SK-N-SH treated with all-trans-retinoic acid at 6 μM for 48 hours (cell line): ENCODE results near the gene CLEC16A.

ENCODE experiments used
- ATAC-seq: fragments of 200-7000 bp; cut with Tn5 transposase; 3 replicates; pipeline ENCODE4 v1.9.1; 2020; ENCODE audit warnings: mild to moderate bottlenecking, moderate library complexity
- ARNTL ChIP-seq: fragments of 450-650 bp; formaldehyde crosslinking; IDR thresholded peaks from 2 replicates; pipeline ENCODE4 v1.5.0; 2020; ENCODE audit warnings: low read depth, mild to moderate bottlenecking, moderate library complexity, borderline replicate concordance
- BACH2 ChIP-seq: fragments of 250-450 bp; sonication (Bioruptor Pico); IDR thresholded peaks from 2 replicates; pipeline ENCODE4 v1.9.0; 2021; ENCODE audit warnings: mild to moderate bottlenecking, borderline replicate concordance
- CSDC2 ChIP-seq: fragments of 250-450 bp; sonication (Bioruptor Pico); IDR thresholded peaks from 2 replicates; pipeline ENCODE4 v1.5.0; 2020; ENCODE audit warnings: mild to moderate bottlenecking, moderate library complexity
- ESRRG ChIP-seq: fragments of 250-450 bp; sonication (Bioruptor Pico); IDR thresholded peaks from 2 replicates; pipeline ENCODE4 v1.6.1; 2021; ENCODE audit warnings: mild to moderate bottlenecking
- GLIS3 ChIP-seq: fragments of 250-450 bp; sonication (Bioruptor Pico); IDR thresholded peaks from 2 replicates; pipeline ENCODE4 v1.5.0; 2020; ENCODE audit warnings: mild to moderate bottlenecking, moderate library complexity
- OSR1 ChIP-seq: fragments of 250-450 bp; sonication (Bioruptor Pico); IDR thresholded peaks from 2 replicates; pipeline ENCODE4 v1.8.0; 2022; ENCODE audit warnings: moderate library complexity, mild to moderate bottlenecking, inconsistent platforms
- RARB ChIP-seq: fragments of 250-450 bp; sonication (Bioruptor Pico); IDR thresholded peaks from 2 replicates; pipeline ENCODE4 v1.8.0; 2021; ENCODE audit warnings: mild to moderate bottlenecking, moderate library complexity
- SNAI2 ChIP-seq: fragments of 250-450 bp; sonication (Bioruptor Pico); IDR thresholded peaks from 2 replicates; pipeline ENCODE4 v1.5.0; 2020; ENCODE audit warnings: mild to moderate bottlenecking, moderate library complexity
- TCF4 ChIP-seq: fragments of 250-450 bp; sonication (Bioruptor Pico); IDR thresholded peaks from 2 replicates; pipeline ENCODE4 v1.8.0; 2021; ENCODE audit warnings: mild to moderate bottlenecking, moderate library complexity, borderline replicate concordance
- TOX ChIP-seq: fragments of 250-450 bp; sonication (Bioruptor Pico); IDR thresholded peaks from 2 replicates; pipeline ENCODE4 v1.8.0; 2021; ENCODE audit warnings: mild to moderate bottlenecking, moderate library complexity, borderline replicate concordance
- ZFP3 ChIP-seq: fragments of 250-450 bp; sonication (Bioruptor Pico); IDR thresholded peaks from 2 replicates; pipeline ENCODE4 v1.5.0; 2020; ENCODE audit warnings: mild to moderate bottlenecking, moderate library complexity
- ZFP30 ChIP-seq: fragments of 450-650 bp; formaldehyde crosslinking; IDR thresholded peaks from 2 replicates; pipeline ENCODE4 v1.5.0; 2022; ENCODE audit warnings: mild to moderate bottlenecking, moderate library complexity
- ZNF565 ChIP-seq: fragments of 450-650 bp; formaldehyde crosslinking; conservative IDR thresholded peaks from 2 replicates; pipeline ENCODE4 v1.5.0; 2020; ENCODE audit warnings: low read depth, mild to moderate bottlenecking, moderate library complexity
- ZNF70 ChIP-seq: fragments of 450-650 bp; formaldehyde crosslinking; IDR thresholded peaks from 2 replicates; pipeline ENCODE4 v1.5.0; 2020; ENCODE audit warnings: mild to moderate bottlenecking, moderate library complexity
- ZNF8 ChIP-seq: fragments of 450-650 bp; formaldehyde crosslinking; IDR thresholded peaks from 2 replicates; pipeline ENCODE4 v1.5.0; 2020; ENCODE audit warnings: mild to moderate bottlenecking, moderate library complexity
- TF ChIP-seq, protein P1 (sequence below): fragments of 250-450 bp; sonication (Bioruptor Pico); IDR thresholded peaks from 2 replicates; pipeline ENCODE4 v1.8.0; 2020; ENCODE audit warnings: mild to moderate bottlenecking, moderate library complexity, borderline replicate concordance
- TF ChIP-seq, protein P2 (sequence below): fragments of 250-450 bp; sonication (Bioruptor Pico); IDR thresholded peaks from 2 replicates; pipeline ENCODE4 v1.8.0; 2021; ENCODE audit warnings: low read depth, mild to moderate bottlenecking, moderate library complexity, borderline replicate concordance
- TF ChIP-seq, protein P3 (sequence below): fragments of 250-450 bp; sonication (Bioruptor Pico); IDR thresholded peaks from 2 replicates; pipeline ENCODE4 v1.5.0; 2020; ENCODE audit warnings: mild to moderate bottlenecking, moderate library complexity
- TF ChIP-seq, protein P4 (sequence below): fragments of 250-450 bp; sonication (Bioruptor Pico); IDR thresholded peaks from 2 replicates; pipeline ENCODE4 v1.5.1; 2021; ENCODE audit warnings: mild to moderate bottlenecking, moderate library complexity
- TF ChIP-seq, protein P5 (sequence below): fragments of 250-450 bp; sonication (Bioruptor Pico); IDR thresholded peaks from 2 replicates; pipeline ENCODE4 v1.5.1; 2020; ENCODE audit warnings: low read depth, mild to moderate bottlenecking, moderate library complexity

Gene CLEC16A

DNA sequence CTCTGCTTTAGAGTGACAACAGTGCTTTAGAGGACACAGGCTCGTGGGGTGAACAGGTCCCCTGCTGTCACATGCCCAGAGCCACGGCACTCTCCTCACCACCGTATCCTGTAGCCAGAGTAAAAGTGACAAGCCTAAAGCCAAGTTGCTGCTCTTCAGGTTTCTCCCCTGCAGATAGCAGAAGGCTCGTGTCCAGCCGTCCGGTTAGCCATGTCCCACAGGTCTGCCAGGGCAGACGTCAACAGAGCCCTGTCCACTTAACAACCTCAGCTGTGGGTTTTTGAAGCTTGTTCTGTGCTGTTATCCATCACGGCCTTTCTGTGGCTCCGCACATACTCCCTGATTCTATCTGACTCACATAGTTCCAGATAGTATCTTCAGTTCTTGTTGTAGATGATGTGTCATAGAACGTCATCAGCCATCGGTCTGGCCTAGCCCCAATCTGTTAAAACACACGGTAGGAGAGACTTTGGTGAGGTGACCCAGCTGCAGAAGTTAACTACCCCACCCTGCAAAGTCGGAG is 211.0 kb downstream of the CLEC16A start:
- TF ChIP-seq ZNF70, result no peak
- ATAC-seq, result peak; percentile 94

DNA sequence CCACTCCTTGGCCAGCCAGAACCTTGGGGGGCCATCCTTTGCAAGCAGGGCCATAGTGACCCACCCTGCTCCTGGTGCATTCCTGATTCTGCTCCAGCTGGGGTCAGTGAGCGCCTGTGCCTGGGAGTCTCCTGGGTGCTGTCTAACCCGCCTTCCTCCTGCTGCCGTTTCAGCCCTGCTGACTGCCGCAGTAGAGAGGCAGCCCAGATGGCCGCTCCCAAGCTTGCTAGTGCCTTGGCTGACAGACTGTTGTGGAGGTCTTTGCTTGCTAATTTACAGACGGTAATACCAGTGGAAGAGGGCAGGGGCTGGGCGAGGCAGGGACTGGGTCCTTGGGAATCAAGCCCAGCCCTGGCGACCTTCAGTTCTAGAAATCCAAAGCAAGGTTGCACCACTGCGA is 212.0 kb downstream of the CLEC16A start:
- TF ChIP-seq CSDC2 (CRISPR knock-in tag) (no peak), ZNF8 (CRISPR knock-in tag) (no peak)
- TF ChIP-seq, all 23 proteins: peak for 0
- ATAC-seq, result no peak

DNA sequence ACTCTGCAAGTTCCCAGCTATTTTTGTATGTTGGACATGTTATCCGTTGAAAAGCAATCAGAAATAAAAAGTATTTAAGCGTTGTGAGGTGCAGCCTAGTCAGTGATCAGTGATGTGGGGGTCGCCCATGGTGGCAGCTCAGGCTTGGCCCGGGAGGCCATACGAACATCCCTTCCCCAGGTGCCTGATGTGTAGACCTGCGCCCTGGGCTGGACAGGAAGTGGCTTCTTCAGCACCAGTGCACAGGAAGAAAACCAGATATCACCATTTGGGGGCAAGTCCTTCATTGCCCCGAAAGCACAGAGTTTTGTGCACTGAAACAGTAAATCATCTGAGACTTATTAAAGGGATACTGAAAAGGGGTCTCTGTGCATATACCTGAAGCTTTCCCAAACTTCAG is 212.8 kb downstream of the CLEC16A start:
- TF ChIP-seq CSDC2 (CRISPR knock-in tag) (no peak), SNAI2 (CRISPR knock-in tag) (no peak), OSR1 (no peak), BACH2 (CRISPR knock-in tag) (no peak), TOX (CRISPR knock-in tag) (no peak), ZFP30 (no peak), ESRRG (CRISPR knock-in tag) (no peak), ZFP3 (CRISPR knock-in tag) (no peak), ARNTL (CRISPR knock-in tag) (no peak), RARB (no peak), TCF4 (CRISPR knock-in tag) (no peak)
- TF ChIP-seq, protein P1, sequence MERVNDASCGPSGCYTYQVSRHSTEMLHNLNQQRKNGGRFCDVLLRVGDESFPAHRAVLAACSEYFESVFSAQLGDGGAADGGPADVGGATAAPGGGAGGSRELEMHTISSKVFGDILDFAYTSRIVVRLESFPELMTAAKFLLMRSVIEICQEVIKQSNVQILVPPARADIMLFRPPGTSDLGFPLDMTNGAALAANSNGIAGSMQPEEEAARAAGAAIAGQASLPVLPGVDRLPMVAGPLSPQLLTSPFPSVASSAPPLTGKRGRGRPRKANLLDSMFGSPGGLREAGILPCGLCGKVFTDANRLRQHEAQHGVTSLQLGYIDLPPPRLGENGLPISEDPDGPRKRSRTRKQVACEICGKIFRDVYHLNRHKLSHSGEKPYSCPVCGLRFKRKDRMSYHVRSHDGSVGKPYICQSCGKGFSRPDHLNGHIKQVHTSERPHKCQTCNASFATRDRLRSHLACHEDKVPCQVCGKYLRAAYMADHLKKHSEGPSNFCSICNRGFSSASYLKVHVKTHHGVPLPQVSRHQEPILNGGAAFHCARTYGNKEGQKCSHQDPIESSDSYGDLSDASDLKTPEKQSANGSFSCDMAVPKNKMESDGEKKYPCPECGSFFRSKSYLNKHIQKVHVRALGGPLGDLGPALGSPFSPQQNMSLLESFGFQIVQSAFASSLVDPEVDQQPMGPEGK (CRISPR knock-in tag), result no peak
- TF ChIP-seq, protein P2, sequence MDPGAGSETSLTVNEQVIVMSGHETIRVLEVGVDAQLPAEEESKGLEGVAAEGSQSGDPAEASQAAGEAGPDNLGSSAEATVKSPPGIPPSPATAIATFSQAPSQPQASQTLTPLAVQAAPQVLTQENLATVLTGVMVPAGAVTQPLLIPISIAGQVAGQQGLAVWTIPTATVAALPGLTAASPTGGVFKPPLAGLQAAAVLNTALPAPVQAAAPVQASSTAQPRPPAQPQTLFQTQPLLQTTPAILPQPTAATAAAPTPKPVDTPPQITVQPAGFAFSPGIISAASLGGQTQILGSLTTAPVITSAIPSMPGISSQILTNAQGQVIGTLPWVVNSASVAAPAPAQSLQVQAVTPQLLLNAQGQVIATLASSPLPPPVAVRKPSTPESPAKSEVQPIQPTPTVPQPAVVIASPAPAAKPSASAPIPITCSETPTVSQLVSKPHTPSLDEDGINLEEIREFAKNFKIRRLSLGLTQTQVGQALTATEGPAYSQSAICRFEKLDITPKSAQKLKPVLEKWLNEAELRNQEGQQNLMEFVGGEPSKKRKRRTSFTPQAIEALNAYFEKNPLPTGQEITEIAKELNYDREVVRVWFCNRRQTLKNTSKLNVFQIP (CRISPR knock-in tag), result no peak
- TF ChIP-seq, protein P3, sequence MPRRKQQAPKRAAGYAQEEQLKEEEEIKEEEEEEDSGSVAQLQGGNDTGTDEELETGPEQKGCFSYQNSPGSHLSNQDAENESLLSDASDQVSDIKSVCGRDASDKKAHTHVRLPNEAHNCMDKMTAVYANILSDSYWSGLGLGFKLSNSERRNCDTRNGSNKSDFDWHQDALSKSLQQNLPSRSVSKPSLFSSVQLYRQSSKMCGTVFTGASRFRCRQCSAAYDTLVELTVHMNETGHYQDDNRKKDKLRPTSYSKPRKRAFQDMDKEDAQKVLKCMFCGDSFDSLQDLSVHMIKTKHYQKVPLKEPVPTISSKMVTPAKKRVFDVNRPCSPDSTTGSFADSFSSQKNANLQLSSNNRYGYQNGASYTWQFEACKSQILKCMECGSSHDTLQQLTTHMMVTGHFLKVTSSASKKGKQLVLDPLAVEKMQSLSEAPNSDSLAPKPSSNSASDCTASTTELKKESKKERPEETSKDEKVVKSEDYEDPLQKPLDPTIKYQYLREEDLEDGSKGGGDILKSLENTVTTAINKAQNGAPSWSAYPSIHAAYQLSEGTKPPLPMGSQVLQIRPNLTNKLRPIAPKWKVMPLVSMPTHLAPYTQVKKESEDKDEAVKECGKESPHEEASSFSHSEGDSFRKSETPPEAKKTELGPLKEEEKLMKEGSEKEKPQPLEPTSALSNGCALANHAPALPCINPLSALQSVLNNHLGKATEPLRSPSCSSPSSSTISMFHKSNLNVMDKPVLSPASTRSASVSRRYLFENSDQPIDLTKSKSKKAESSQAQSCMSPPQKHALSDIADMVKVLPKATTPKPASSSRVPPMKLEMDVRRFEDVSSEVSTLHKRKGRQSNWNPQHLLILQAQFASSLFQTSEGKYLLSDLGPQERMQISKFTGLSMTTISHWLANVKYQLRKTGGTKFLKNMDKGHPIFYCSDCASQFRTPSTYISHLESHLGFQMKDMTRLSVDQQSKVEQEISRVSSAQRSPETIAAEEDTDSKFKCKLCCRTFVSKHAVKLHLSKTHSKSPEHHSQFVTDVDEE (CRISPR knock-in tag), result no peak
- TF ChIP-seq, protein P4, sequence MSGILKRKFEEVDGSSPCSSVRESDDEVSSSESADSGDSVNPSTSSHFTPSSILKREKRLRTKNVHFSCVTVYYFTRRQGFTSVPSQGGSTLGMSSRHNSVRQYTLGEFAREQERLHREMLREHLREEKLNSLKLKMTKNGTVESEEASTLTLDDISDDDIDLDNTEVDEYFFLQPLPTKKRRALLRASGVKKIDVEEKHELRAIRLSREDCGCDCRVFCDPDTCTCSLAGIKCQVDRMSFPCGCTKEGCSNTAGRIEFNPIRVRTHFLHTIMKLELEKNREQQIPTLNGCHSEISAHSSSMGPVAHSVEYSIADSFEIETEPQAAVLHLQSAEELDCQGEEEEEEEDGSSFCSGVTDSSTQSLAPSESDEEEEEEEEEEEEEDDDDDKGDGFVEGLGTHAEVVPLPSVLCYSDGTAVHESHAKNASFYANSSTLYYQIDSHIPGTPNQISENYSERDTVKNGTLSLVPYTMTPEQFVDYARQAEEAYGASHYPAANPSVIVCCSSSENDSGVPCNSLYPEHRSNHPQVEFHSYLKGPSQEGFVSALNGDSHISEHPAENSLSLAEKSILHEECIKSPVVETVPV (CRISPR knock-in tag), result no peak
- no peak for ATAC-seq

DNA sequence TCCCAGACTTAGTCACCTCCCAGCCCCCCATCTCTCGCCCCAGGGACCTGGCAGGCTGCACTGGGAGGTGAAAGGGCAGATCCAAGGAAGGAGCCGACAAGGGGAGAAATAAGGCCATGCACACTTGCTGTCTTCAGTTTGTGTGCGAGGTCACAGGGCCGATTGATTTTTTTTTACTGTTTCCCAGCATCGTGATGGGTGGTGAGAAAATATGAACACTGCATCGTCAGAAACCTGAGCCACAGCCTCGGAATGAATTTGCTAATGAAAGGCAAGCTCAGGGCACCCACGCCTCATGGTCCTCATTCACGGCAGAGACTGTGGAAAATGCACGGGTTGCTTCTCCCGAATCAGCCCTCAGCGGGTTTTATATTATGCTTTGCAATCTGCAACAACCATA is 213.7 kb downstream of the CLEC16A start:
- ATAC-seq, result no peak
- no peak for TF ChIP-seq ZNF565 (CRISPR knock-in tag)
- no peak for TF ChIP-seq TCF4 (CRISPR knock-in tag)

DNA sequence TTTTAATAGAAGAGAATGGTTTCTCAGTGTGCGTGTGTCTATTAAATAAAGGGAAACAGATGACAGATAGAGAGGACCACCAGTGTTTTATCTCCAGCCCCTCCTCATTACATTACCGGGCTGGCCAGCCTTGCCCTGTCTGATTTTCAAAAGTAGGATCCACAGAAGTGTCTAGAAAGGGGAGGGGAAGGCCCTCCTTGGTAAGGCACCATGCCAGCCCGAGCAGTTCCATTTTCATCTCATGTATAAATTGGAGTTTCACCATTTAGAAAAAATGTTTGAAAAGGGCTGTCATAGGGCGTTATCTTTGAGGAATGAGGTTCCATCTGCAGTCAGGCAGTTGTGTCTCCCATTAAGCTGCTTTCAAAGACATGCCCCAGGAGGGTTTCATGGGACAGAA is 214.9 kb downstream of the CLEC16A start:
- no peak for TF ChIP-seq OSR1
- no peak for ATAC-seq

DNA sequence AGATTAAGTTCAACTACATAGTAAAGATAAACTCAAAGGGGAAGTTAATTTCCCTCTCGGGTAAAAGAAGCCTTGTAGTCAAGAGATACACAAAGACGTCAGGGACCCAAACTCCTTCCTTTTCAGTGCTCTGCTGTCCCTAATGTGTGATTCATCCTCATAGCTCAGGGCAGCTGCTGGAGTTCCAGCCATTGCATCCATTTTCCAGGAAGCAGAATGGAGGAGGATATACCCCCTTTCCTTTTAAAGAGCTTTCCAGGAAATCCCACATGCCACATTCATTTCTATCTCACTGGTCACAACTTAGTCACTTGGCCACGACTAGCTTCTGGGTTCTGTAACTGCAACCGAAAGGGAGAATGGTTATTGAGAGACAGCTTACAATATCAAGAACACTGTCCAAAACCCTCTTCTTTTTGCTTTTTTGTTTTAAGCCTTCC is 216.3 kb downstream of the CLEC16A start:
- TF ChIP-seq GLIS3 (CRISPR knock-in tag), result no peak
- no peak for TF ChIP-seq TCF4 (CRISPR knock-in tag)
- TF ChIP-seq CSDC2 (CRISPR knock-in tag), result no peak
- TF ChIP-seq, protein P5, sequence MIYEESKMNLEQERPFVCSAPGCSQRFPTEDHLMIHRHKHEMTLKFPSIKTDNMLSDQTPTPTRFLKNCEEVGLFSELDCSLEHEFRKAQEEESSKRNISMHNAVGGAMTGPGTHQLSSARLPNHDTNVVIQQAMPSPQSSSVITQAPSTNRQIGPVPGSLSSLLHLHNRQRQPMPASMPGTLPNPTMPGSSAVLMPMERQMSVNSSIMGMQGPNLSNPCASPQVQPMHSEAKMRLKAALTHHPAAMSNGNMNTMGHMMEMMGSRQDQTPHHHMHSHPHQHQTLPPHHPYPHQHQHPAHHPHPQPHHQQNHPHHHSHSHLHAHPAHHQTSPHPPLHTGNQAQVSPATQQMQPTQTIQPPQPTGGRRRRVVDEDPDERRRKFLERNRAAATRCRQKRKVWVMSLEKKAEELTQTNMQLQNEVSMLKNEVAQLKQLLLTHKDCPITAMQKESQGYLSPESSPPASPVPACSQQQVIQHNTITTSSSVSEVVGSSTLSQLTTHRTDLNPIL (CRISPR knock-in tag), result no peak
- no peak for TF ChIP-seq ESRRG (CRISPR knock-in tag)
- TF ChIP-seq ARNTL (CRISPR knock-in tag), result no peak
- ATAC-seq, result no peak
